Neuronal stem cell (in vitro differentiated cells): ENCODE measurements around the gene ACTR3C.
"Not testable (repeated sequence)": the region's sequence is repeated elsewhere in the genome, so short reads cannot be mapped to it uniquely, and the experiment has no call there.

ENCODE experiments used
- DNase-seq: peaks from one replicate; pipeline ENCODE4 v3.0.0-alpha.2; 2013; ENCODE audit warnings: low spot score
- H2AFZ ChIP-seq: one replicate; pipeline ENCODE4 v1.6.1; 2013; ENCODE audit warnings: mild to moderate bottlenecking, low read length, inconsistent platforms
- H2AK5ac ChIP-seq: 2 replicates; pipeline ENCODE4 v1.6.1; 2013; ENCODE audit warnings: low read depth, mild to moderate bottlenecking, inconsistent platforms, low read length, moderate library complexity, mixed read lengths
- H2BK120ac ChIP-seq: 2 replicates; pipeline ENCODE4 v1.6.1; 2013; ENCODE audit warnings: low read depth, mild to moderate bottlenecking, inconsistent platforms, low read length, moderate library complexity, mixed read lengths
- H2BK12ac ChIP-seq: one replicate; pipeline ENCODE4 v1.6.1; 2013; ENCODE audit warnings: low read length, inconsistent platforms
- H2BK15ac ChIP-seq: 2 replicates; pipeline ENCODE4 v1.6.1; 2013; ENCODE audit warnings: mild to moderate bottlenecking, low read length, inconsistent platforms, mixed read lengths
- H2BK5ac ChIP-seq: one replicate; pipeline ENCODE4 v1.6.1; 2013; ENCODE audit warnings: inconsistent platforms, mild to moderate bottlenecking, low read length, moderate library complexity
- H3K14ac ChIP-seq: one replicate; pipeline ENCODE4 v1.6.1; 2013; ENCODE audit warnings: low read length, inconsistent platforms
- H3K18ac ChIP-seq: 2 replicates; pipeline ENCODE4 v1.6.1; 2013; ENCODE audit warnings: low read length, inconsistent platforms
- H3K23ac ChIP-seq: 2 replicates; pipeline ENCODE4 v1.6.1; 2013; ENCODE audit warnings: low read depth, mild to moderate bottlenecking, mixed read lengths, low read length, inconsistent platforms; ENCODE audit not compliant: poor library complexity
- H3K27ac ChIP-seq: replicated peaks from 3 replicates; pipeline ENCODE4 v1.5.1; 2013; ENCODE audit warnings: low read length, inconsistent platforms
- H3K27me3 ChIP-seq, 3 experiments: 2 replicates each; pipeline ENCODE4 v1.6.1; 2013; ENCODE audit warnings: low read length in 3 of 3, mild to moderate bottlenecking in 2 of 3, inconsistent platforms in 1 of 3, low read depth in 1 of 3, mixed read lengths in 1 of 3, moderate library complexity in 1 of 3; ENCODE audit not compliant: control insufficient read depth in 3 of 3, insufficient read depth in 3 of 3
- H3K36me3 ChIP-seq, 2 donors: replicated peaks in 1 of 2; 2 replicates each; pipeline ENCODE4 v1.6.1; 2013; ENCODE audit warnings: low read length in 2 of 2; ENCODE audit not compliant: control insufficient read depth in 2 of 2, insufficient read depth in 2 of 2
- H3K4ac ChIP-seq: 2 replicates; pipeline ENCODE4 v1.6.1; 2013; ENCODE audit warnings: inconsistent platforms, mild to moderate bottlenecking, low read length, moderate library complexity
- H3K4me1 ChIP-seq, 2 donors: 1 replicate in 1 of 2; 2 replicates in 1 of 2; pipeline ENCODE4 v1.6.1; 2013; ENCODE audit warnings: low read length in 2 of 2, low read depth in 1 of 2; ENCODE audit not compliant: control insufficient read depth in 2 of 2, insufficient read depth in 1 of 2
- H3K4me2 ChIP-seq: one replicate; pipeline ENCODE4 v1.6.1; 2013; ENCODE audit warnings: mild to moderate bottlenecking, low read length, inconsistent platforms; ENCODE audit not compliant: insufficient read depth, poor library complexity, severe bottlenecking
- H3K4me3 ChIP-seq, 2 donors: 2 replicates each; pipeline ENCODE4 v1.5.1; 2013; ENCODE audit warnings: low read length in 2 of 2, mild to moderate bottlenecking in 2 of 2, inconsistent platforms in 1 of 2, moderate library complexity in 1 of 2
- H3K79me1 ChIP-seq: one replicate; pipeline ENCODE4 v1.6.1; 2013; ENCODE audit warnings: low read depth, mild to moderate bottlenecking, inconsistent platforms, low read length, moderate library complexity
- H3K9ac ChIP-seq: one replicate; pipeline ENCODE4 v1.6.1; 2013; ENCODE audit warnings: mild to moderate bottlenecking, low read depth, low read length, inconsistent platforms; ENCODE audit not compliant: poor library complexity
- H3K9me3 ChIP-seq, 2 donors: replicated peaks in 1 of 2; 2 replicates each; pipeline versions ENCODE3 to v1.6.1; 2013; ENCODE audit warnings: low read length in 2 of 2, mild to moderate bottlenecking in 2 of 2, inconsistent platforms in 1 of 2, low read depth in 1 of 2, mixed read lengths in 1 of 2, moderate library complexity in 1 of 2; ENCODE audit not compliant: control insufficient read depth in 2 of 2, insufficient read depth in 1 of 2
- H4K8ac ChIP-seq: one replicate; pipeline ENCODE4 v1.6.1; 2013; ENCODE audit warnings: low read depth, mild to moderate bottlenecking, inconsistent platforms, low read length, moderate library complexity
- H4K91ac ChIP-seq: one replicate; pipeline ENCODE4 v1.6.1; 2013; ENCODE audit warnings: low read length, low read depth, mild to moderate bottlenecking, inconsistent platforms; ENCODE audit not compliant: poor library complexity
- WGBS, 2 donors: extraction: QIAGEN DNeasy Blood & Tissue Kit; methylation state at CpG; one replicate each; pipeline ENCODE4 v1.1.7; 2013; ENCODE audit warnings: missing lambda C conversion rate in 2 of 2, mixed read lengths in 1 of 2; ENCODE audit not compliant: insufficient read length in 2 of 2, insufficient replicate concordance in 1 of 2; ENCODE audit errors: extremely low coverage in 2 of 2; 5-methylcytosine and 5-hydroxymethylcytosine counted together

ACTR3C gene

DNA sequence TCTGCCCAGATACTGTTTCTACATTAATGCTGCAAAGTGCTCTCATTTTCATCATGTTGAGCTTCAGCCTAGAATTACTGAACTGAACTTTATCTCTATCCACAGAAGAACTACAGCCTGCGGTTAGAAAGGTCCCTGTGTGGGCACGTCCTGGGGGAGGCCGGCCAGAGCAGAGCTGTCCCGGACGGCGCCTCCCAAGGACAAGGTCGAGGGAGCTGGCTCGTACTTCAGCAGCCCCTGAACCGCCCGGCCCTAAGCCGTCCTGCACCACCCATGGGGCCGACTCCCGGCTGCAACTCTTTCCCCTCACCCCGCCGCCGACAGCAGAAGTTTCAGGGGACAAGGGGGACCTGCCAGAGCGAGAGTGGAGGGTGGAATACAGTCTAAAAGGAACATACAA is 54.5 kb downstream of the ACTR3C start:
- H3K27ac ChIP-seq, H3K18ac ChIP-seq: not testable (repeated sequence)

DNA sequence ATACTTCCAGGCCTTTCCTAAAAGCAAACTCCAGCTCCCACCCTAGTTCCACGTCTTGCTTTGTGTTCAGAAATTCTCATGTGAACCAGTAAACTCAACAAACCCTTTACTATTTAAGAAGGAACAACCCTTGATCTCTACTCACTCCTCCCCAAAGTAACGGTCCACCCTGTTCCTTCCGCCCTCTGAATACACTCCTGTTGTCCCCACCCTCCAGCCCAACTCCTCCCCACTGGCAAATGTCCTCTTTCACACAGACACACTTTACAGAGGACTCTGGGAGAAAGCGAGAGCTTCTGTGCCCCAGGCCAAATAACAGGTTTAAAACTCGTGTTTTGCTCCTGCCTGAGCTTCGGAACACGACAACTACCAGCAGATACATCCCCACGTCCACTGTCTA is 55.1 kb downstream of the ACTR3C start:
- not testable (repeated sequence) for H3K9me3 ChIP-seq, H4K91ac ChIP-seq, H3K4me3 ChIP-seq, H2AFZ ChIP-seq, H3K14ac ChIP-seq, H2BK5ac ChIP-seq, H2BK15ac ChIP-seq, H4K8ac ChIP-seq, H3K23ac ChIP-seq, H3K4ac ChIP-seq, H3K79me1 ChIP-seq, H3K27ac ChIP-seq, H2AK5ac ChIP-seq, H3K4me2 ChIP-seq, H3K9ac ChIP-seq, H3K27me3 ChIP-seq, H3K18ac ChIP-seq, DNase-seq, H3K4me1 ChIP-seq, H3K36me3 ChIP-seq, H2BK12ac ChIP-seq, H2BK120ac ChIP-seq
- WGBS, 2 donors: no CpG with 5 or more reads among the region's 8 CpGs

More for the DNA sequence above, 54.5 kb downstream of the ACTR3C start:
- not testable (repeated sequence) for H3K14ac ChIP-seq, H3K4me3 ChIP-seq, H2AK5ac ChIP-seq, H4K8ac ChIP-seq, H3K4me1 ChIP-seq, H3K4ac ChIP-seq, H2BK5ac ChIP-seq, H3K9ac ChIP-seq, H3K9me3 ChIP-seq, H3K4me2 ChIP-seq, H3K36me3 ChIP-seq, H2AFZ ChIP-seq, H2BK15ac ChIP-seq, H3K79me1 ChIP-seq, H3K27me3 ChIP-seq, H2BK12ac ChIP-seq, H3K23ac ChIP-seq, DNase-seq, H2BK120ac ChIP-seq, H4K91ac ChIP-seq
- no CpG with 5 or more reads among the region's 17 CpGs for WGBS, 2 donors

DNA sequence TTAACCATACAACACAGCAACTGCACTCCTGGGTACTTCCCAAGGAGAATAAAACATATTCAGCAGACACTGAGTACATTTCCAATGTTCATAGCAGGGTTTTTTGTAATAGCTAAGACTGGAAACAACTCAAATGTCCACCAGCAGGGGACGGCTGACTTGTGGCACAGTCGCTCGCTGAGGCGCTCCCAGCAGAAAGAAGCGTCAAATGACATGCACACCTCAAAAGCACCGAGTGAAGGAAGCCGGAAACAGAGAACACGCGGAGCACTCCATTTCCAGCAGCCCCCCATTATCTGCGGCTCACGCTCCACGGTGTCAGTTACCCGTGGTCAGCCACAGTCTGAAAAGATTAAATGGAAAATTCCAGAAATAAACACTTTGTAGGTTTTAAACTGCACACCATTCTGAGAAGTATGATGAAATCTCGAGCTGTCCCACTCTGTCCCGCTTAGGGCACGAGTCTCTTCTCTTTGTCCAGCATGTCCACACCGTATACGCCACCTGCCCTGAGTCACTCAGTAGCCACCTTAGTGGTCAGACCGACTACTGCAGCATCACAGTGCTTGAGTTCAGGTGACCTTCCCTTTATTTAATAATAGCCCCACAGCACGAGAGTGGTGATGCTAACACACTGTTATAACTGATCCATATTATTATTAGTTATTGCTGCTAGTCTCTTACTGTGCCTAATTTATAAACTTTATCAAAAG is 56.2 kb downstream of the ACTR3C start:
- H3K9ac ChIP-seq, H2BK5ac ChIP-seq, H3K4me3 ChIP-seq, H3K9me3 ChIP-seq, DNase-seq, H4K8ac ChIP-seq, H3K4me1 ChIP-seq, H2BK120ac ChIP-seq, H3K4me2 ChIP-seq, H2AFZ ChIP-seq, H3K18ac ChIP-seq, H3K23ac ChIP-seq, H3K27ac ChIP-seq, H3K79me1 ChIP-seq, H3K14ac ChIP-seq, H2BK15ac ChIP-seq, H3K27me3 ChIP-seq, H4K91ac ChIP-seq, H3K36me3 ChIP-seq, H3K4ac ChIP-seq, H2AK5ac ChIP-seq, H2BK12ac ChIP-seq: not testable (repeated sequence)
- no CpG with 5 or more reads among the region's 20 CpGs for WGBS, 2 donors

DNA sequence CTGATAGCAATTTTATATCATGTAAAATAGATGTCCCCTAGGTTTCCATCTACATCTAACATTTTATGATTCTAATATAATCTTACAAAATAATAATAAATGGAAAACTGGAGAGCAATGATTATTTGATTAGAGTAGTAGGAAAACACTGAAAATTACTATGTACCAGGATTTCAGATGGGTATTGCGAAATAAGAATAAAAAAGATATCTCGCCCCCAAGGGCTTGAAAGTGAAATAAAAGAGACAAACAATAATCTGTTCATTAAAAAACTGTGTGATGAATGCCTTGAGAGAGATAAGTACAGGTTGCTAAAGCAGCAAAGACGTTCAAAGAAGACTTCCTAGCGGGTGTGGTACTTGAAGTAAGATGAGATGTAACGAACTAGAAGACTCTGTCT is 60.7 kb downstream of the ACTR3C start:
- H4K8ac ChIP-seq, H3K14ac ChIP-seq, H3K18ac ChIP-seq, H3K27ac ChIP-seq, H3K4me3 ChIP-seq, H3K9me3 ChIP-seq, H2AFZ ChIP-seq, H3K23ac ChIP-seq, H3K9ac ChIP-seq, H2BK15ac ChIP-seq, H3K4ac ChIP-seq, H2BK5ac ChIP-seq, H2AK5ac ChIP-seq, H3K4me1 ChIP-seq, H3K79me1 ChIP-seq, H2BK12ac ChIP-seq, H4K91ac ChIP-seq, H3K4me2 ChIP-seq, DNase-seq, H2BK120ac ChIP-seq, H3K27me3 ChIP-seq, H3K36me3 ChIP-seq: not testable (repeated sequence)
- no CpG with 5 or more reads among the region's 5 CpGs for WGBS, 2 donors
